ENCODE results near the gene DENND1C.

The DENND1C gene

DNA sequence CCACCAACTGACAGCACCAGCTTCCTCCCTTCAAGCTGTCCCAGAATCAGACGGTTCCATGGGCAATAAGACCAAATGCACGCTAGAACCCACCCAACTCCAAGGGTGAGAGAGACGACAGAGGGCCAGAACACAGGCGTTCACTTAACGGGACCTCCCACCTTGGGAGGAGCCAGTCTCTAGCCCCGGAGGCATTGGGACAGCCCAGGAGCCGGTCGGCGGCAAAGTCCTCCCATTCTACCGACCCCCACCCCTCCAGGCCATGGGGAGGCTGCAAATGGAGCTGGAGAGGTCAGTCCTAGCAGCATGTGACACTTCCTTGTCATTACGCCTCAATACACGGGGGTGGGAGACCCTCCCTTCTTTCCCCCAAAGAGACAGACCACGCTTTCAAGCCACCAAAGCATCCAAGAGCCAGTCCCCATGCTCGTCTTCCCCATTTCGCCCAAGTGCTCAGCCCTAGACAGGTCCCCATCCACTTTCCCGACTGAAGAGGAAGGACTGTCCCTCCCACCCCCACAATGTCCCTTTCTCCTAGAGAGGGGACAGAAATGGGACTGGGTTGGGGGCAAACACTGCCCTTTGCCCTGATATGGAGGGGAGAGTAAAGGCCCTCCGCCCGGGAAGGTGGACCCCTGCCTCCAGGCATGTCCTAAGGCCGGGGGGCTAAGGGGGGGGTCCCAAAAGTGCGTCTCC, 57.9 kb downstream of the DENND1C start:
- TF ChIP-seq, protein P1, sequence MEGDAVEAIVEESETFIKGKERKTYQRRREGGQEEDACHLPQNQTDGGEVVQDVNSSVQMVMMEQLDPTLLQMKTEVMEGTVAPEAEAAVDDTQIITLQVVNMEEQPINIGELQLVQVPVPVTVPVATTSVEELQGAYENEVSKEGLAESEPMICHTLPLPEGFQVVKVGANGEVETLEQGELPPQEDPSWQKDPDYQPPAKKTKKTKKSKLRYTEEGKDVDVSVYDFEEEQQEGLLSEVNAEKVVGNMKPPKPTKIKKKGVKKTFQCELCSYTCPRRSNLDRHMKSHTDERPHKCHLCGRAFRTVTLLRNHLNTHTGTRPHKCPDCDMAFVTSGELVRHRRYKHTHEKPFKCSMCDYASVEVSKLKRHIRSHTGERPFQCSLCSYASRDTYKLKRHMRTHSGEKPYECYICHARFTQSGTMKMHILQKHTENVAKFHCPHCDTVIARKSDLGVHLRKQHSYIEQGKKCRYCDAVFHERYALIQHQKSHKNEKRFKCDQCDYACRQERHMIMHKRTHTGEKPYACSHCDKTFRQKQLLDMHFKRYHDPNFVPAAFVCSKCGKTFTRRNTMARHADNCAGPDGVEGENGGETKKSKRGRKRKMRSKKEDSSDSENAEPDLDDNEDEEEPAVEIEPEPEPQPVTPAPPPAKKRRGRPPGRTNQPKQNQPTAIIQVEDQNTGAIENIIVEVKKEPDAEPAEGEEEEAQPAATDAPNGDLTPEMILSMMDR (IDR thresholded peaks at IDR 0.05; ENCODE audit: low read depth, low read length), result no peak
- peak; percentile 60 to 63 for DNase-seq (ENCODE audit: low read depth in 2 of 2)
- peak overlapping the region; percentile 93 to 99 for H3K4me3 ChIP-seq (replicated peaks in 1 of 2; ENCODE audit: low read depth in 2 of 2, low read length in 2 of 2)

DNA sequence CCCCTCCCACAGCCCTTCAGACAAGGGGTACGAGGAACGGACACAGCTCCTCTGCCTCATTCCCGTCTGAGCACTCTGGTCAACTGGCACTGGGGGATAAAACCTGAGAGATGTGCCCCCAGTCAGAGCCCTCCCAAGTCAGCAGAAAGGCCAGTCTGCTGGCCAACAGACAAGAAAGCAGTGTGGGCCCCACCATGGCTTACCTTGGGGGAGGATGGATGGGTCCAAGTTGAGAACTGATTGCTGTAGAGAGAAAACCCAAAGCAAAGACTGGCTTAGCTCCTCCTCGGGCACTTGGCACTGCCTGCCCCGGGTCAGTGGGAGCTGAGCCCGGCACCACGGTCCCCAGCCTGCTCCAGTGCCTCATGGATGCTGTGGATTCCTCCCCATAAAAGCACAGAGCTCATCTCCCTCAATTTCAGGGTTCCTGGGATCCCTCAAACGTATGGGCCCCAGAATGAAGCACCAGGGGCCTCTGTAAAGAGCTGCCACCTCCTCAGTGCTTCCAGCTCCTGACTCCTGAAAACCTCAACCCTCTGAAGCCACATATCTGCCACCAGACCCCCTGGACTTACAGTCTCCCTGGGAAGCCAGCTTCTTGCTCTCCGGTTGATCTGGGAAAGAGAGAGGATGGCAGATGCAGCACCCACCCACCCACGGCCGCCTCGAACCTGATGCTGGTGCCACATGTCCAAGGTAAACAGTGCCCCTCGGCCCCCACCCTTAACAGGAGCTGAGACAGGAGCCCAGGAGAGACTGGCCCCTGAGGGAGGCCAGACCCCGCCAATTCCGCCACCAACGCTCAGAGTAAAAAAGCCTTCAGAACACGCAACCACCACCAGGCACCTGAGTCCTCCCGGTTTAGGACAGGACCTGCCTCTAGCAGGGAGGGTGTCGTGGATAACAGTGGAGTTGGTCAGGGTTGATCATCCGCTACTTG, 60.2 kb downstream of the DENND1C start:
- DNase-seq (ENCODE audit: low read depth in 2 of 2), result no peak
- TF ChIP-seq, protein P1 (IDR thresholded peaks at IDR 0.05; ENCODE audit: low read depth, low read length), result no peak
- no peak overlapping the region for H3K4me3 ChIP-seq (replicated peaks in 1 of 2; ENCODE audit: low read depth in 2 of 2, low read length in 2 of 2)

GRCh38 chr19:6418562-6418932, 63.0 kb downstream of the DENND1C start:
- H3K4me3 ChIP-seq (replicated peaks in 1 of 2; ENCODE audit: low read depth in 2 of 2, low read length in 2 of 2), result no peak overlapping the region
- DNase-seq (ENCODE audit: low read depth in 2 of 2), result no peak
- TF ChIP-seq, protein P1 (IDR thresholded peaks at IDR 0.05; ENCODE audit: low read depth, low read length), result no peak

DNA sequence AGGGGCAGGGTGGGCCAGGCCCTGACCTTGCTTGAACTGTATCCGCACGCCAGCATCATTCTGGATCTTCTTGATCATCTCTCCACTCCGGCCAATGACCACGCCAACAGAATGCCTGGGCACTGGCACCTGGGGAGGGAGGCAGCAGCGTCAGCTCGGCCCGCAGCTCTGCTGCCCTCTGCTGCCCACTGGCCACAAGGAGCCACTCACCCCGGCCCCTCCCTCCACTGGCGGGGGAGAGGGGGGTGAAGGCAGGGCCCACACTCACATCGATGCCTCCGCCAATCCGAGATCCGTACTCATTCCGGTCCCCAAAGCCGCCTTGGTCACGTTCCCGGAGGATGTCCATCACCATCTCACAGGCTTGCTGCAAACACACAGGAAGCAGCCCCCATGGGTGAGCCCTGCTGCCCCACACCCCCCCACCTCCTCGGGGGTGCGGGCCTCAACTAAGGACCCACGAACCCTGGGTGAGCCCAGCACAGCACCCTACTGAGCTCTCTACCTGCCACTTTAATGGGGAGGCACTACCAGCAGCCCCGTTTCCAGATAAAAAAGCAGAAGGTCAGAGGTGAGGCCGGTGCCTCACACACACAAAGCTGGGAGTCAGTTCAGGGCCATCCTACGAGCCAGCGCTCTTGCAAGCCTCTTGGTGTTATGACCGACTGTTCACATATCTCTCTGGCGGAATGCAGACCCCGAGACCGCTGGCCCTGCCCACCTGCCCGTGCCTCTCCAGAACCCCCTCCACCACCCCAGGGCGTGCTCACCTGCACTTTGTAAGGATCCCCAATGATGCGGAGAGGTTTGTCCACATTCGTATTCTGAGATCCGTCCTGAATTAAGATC, 63.6 kb downstream of the DENND1C start:
- no peak overlapping the region for H3K4me3 ChIP-seq (replicated peaks in 1 of 2; ENCODE audit: low read depth in 2 of 2, low read length in 2 of 2)
- TF ChIP-seq, protein P1 (IDR thresholded peaks at IDR 0.05; ENCODE audit: low read depth, low read length), result peak; percentile 42
- DNase-seq (ENCODE audit: low read depth in 2 of 2), result peak; percentile 24 to 46

Measured in cardiac fibroblast (primary cell).